Nucleus accumbens (tissue), 56 donors: ENCODE data around the gene ZNF462.

ENCODE experiments used
- DNase-seq, 56 donors: peaks; one replicate each; lab custom pipeline; 2025; lab: John Stamatoyannopoulos, UW

ZNF462 gene

DNA sequence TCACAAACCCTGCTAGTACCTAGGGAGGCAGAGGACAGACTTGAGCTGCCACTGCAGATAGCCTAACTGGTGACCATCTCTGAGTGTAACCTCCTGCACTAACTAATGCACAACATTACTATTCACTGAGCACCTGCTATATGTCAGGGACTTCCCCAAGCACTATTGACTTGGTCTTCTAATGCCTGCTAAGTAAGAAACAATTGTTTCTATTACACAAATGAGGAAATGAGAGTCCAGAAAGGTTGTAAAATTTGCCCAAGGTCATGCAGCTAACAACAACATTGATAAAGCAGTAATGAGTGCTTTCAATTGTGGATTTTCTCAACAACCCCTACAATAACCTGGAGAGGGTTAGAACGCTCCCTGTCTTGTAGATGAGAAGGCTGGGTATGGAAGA lies 183.7 kb downstream of the ZNF462 start:
- no peak for DNase-seq

DNA sequence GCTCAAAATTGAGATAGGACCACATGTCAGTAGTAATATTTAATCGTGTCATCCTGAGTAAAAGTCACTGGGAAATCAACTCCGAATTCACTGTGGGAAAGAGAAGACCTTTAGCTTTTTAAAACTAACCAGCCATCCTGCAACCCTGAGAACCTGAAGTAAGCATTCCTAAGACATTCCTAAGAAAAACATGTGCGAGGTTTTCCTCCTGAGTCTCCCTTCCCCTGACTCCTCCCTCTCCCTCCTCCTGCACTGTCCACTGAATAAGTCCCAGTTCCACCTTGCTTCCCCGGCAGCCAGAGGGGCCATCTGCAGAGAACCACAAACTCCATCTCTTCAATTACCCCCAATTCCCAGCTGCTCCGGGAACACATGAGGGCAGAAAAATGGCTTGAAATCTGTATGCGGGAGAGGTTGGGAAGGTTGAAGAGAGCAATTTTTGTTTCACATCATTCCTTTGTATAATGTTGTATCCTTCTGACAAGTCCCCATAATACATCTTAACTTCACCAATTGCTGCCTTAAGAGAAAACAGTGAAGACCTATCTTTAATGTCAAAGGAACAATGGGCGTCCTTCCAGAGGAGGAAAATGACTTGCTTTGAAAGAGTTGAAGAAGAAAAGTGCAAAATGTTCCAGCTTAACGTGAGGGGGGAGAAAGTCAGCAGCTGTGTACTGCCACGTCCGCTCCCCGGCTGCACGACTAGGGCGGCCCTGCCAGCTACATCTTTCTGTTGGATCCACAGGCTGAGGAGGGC lies 186.3 kb downstream of the ZNF462 start:
- peak in 17 of 56 donors; percentile 0 to 22 (median 4) for DNase-seq

DNA sequence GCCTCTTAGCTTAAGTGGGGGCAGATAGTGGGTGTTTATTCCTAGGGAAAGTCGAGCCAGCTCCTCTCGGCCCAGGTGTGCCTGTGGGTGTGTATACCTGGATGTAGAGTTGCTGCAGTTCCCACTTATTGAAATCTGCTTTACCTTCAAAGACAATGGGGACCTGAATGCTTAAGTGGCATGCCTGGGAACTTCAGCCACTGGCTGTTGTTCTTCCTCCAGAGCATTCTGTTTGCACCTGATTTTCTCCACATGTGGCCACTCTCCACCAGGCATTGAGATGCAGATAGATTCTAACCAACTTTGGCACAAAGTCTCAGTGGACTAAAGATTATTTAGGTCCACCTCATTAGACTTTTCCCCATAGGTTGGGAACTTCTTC lies 186.8 kb downstream of the ZNF462 start:
- peak in 4 of 56 donors; percentile 1 to 5 (median 2) for DNase-seq

DNA sequence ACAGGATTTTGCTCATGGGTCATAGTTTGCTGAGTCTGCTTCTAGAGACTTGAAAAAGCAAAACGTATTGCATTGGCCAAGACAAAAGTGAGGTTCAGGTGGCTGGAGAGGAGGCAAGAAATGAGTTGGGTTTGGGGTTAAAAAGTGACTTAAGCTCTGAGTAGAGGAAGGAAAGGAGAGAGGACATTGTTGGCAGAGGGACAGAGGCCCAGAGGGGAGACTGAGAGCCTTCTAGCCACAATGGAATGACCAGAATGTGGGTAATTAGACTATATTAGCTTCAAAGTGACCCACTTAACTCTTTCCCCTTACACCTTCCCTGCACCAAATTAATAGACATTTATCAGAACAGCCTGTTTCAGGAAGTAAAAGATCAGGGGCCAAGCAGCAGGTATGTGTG lies 188.4 kb downstream of the ZNF462 start:
- DNase-seq: no peak

DNA sequence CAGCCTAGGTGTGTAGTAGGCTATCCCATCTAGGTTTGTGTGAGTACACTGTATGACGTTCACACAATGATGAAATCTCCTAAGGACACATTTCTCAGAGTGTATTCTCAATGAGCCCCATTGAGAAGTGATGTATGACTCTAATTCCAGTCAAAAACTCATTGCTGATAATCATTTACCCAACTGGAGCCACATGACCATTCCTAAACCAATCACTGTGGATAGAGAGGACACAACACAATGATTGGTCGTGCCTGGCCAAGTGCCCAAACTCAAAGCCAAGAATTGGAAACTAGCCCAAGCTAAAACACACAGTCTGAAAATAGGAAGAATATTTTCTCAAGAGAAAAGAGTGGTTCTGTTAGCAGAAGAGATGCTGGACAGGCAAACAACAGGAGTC lies 191.2 kb downstream of the ZNF462 start:
- DNase-seq: peak in 1 of 56 donors; percentile 0

DNA sequence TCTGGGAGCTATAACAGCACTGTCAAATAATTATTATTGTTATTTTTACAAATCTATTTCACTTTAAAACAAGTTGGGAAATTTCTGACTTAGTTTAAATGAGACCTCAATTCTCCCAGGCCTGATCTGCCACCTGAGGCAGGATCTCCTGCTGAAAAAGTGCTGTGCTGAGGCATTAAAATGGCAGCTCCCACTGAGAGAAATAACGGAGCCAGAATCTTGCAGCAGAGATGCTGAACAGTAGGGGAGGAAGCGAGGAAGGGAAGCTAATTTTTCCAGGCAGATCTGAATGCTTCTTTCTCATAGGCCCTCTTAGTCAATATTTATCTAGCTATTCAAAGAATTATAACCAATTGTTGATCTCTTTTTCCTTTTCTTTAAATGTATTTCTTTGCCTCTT lies 196.3 kb downstream of the ZNF462 start:
- DNase-seq: no peak

DNA sequence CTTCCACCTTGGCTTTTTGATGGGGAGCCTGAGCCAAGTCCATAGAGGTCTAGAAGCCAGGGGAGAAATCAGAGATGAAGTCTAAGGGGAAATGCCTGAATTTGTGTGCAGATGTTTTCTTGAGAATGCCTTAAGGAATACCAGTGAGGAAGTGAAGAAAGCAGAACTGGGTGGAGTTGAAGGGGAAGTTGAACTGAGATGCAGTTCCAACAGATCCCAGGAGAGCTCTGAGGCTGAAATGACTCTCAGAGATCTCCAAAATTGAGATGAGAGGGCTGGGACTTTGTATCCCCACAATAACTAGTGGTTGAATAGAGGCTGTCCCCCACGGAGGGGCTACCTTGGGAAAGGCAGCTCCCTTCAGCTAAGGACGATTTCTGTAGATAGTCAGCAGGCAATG lies 197.1 kb downstream of the ZNF462 start:
- no peak for DNase-seq
